WERI-Rb-1 (cell line): ENCODE results near the gene CCDC107.

ENCODE experiments used
- DNase-seq: peaks from one replicate; pipeline ENCODE4 v3.0.0-alpha.2; 2020
- H3K27ac ChIP-seq: fragments of 250-450 bp; sonication (Bioruptor Pico); 2 replicates; pipeline ENCODE4 v1.5.1; 2020; ENCODE audit warnings: mild to moderate bottlenecking, moderate library complexity
- H3K27me3 ChIP-seq: fragments of 250-450 bp; sonication (Bioruptor Pico); 2 replicates; pipeline ENCODE4 v1.5.1; 2021; ENCODE audit warnings: mild to moderate bottlenecking, low read depth, moderate library complexity; ENCODE audit not compliant: insufficient read depth, severe bottlenecking
- H3K36me3 ChIP-seq: fragments of 250-450 bp; sonication (Bioruptor Pico); 2 replicates; pipeline ENCODE4 v1.5.1; 2020; ENCODE audit warnings: mild to moderate bottlenecking, moderate library complexity
- H3K4me3 ChIP-seq: 2 replicates; pipeline ENCODE4 v1.5.1; 2011; ENCODE audit warnings: low read depth, mild to moderate bottlenecking, control low read depth, low read length
- H3K9me3 ChIP-seq: fragments of 250-450 bp; sonication (Bioruptor Pico); 2 replicates; pipeline ENCODE4 v1.5.1; 2021; ENCODE audit warnings: mild to moderate bottlenecking, moderate library complexity; ENCODE audit not compliant: severe bottlenecking
- CTCF ChIP-seq: IDR thresholded peaks from 2 replicates; pipeline ENCODE4 v1.5.1; 2011; ENCODE audit warnings: low read depth, mild to moderate bottlenecking, control low read depth, inconsistent platforms, low read length

The CCDC107 gene

GRCh38 chr9:35619800-35620158 lies 38.3 kb upstream of the CCDC107 start:
- no peak overlapping the region for H3K27ac ChIP-seq
- H3K4me3 ChIP-seq = no peak overlapping the region
- no peak for DNase-seq
- TF ChIP-seq CTCF = no peak
- H3K9me3 ChIP-seq = no peaks in the 10 kb centered on the region
- H3K27me3 ChIP-seq = no peaks in the 10 kb centered on the region
- no peaks in the 10 kb centered on the region for H3K36me3 ChIP-seq

GRCh38 chr9:35627575-35627974 lies 30.5 kb upstream of the CCDC107 start:
- TF ChIP-seq CTCF = no peak
- H3K27me3 ChIP-seq = no peaks in the 10 kb centered on the region
- DNase-seq = no peak
- no peaks in the 10 kb centered on the region for H3K36me3 ChIP-seq
- no peak overlapping the region for H3K4me3 ChIP-seq
- H3K27ac ChIP-seq = no peak overlapping the region
- H3K9me3 ChIP-seq = no peaks in the 10 kb centered on the region

- Histone ChIP-seq H3K9me3 (no peaks in the 10 kb centered on the region), H3K36me3 (no peaks in the 10 kb centered on the region), H3K27ac (no peak overlapping the region), H3K4me3 (no peak overlapping the region), H3K27me3 (no peaks in the 10 kb centered on the region)
- DNase-seq = no peak
- TF ChIP-seq CTCF = no peak
Measured at GRCh38 chr9:35628389-35628991, 29.6 kb upstream of the CCDC107 start.

- DNase-seq = no peak
- H3K36me3 ChIP-seq = no peaks in the 10 kb centered on the region
Measured at GRCh38 chr9:35629597-35629996, 28.5 kb upstream of the CCDC107 start.

GRCh38 chr9:35635730-35636129 lies 22.4 kb upstream of the CCDC107 start:
- Histone ChIP-seq H3K9me3 (peaks cover 3% of the 10 kb centered on the region), H3K27ac (no peak overlapping the region), H3K4me3 (no peak overlapping the region), H3K27me3 (no peaks in the 10 kb centered on the region), H3K36me3 (no peaks in the 10 kb centered on the region)
- no peak for DNase-seq
- TF ChIP-seq CTCF = no peak

More at GRCh38 chr9:35629597-35629996, 28.5 kb upstream of the CCDC107 start:
- Histone ChIP-seq H3K27ac (no peak overlapping the region), H3K4me3 (no peak overlapping the region), H3K9me3 (no peaks in the 10 kb centered on the region), H3K27me3 (no peaks in the 10 kb centered on the region)
- TF ChIP-seq CTCF = no peak
